ENCODE results near the gene BBX. TPM values are rescaled to one million over a fixed set of nuclear protein-coding genes. Genes with fewer than 3 reads are reported as not detected.

BBX gene
- total RNA-seq, 2 donors from 2014 or later, result 57.4 to 74.5 TPM

- peak; percentile 38 for ATAC-seq (ENCODE audit: insufficient number of reproducible peaks, low FRiP score, low read depth)
- Histone ChIP-seq H3K9me3 (no peaks in the 10 kb centered on the region), H3K27me3 (replicated peaks; ENCODE audit: insufficient read depth) (no peaks in the 10 kb centered on the region), H3K4me1 (ENCODE audit: control insufficient read depth in 1 of 2, low read depth in 2 of 2) (peaks cover 30 to 60% of the 10 kb centered on the region in 2 donors), H3K36me3 (no peaks in the 10 kb centered on the region), H3K4me3 (no peak overlapping the region), H3K27ac (peak overlapping the region; percentile 18 to 19)
- DNase-seq (ENCODE audit: low spot score), result no peak
- TF ChIP-seq, protein P1, sequence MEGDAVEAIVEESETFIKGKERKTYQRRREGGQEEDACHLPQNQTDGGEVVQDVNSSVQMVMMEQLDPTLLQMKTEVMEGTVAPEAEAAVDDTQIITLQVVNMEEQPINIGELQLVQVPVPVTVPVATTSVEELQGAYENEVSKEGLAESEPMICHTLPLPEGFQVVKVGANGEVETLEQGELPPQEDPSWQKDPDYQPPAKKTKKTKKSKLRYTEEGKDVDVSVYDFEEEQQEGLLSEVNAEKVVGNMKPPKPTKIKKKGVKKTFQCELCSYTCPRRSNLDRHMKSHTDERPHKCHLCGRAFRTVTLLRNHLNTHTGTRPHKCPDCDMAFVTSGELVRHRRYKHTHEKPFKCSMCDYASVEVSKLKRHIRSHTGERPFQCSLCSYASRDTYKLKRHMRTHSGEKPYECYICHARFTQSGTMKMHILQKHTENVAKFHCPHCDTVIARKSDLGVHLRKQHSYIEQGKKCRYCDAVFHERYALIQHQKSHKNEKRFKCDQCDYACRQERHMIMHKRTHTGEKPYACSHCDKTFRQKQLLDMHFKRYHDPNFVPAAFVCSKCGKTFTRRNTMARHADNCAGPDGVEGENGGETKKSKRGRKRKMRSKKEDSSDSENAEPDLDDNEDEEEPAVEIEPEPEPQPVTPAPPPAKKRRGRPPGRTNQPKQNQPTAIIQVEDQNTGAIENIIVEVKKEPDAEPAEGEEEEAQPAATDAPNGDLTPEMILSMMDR (IDR thresholded peaks at IDR 0.05), result no peak
These were observed 160.7 kb downstream of the BBX start for GRCh38 chr3:107683447-107683846.

DNA sequence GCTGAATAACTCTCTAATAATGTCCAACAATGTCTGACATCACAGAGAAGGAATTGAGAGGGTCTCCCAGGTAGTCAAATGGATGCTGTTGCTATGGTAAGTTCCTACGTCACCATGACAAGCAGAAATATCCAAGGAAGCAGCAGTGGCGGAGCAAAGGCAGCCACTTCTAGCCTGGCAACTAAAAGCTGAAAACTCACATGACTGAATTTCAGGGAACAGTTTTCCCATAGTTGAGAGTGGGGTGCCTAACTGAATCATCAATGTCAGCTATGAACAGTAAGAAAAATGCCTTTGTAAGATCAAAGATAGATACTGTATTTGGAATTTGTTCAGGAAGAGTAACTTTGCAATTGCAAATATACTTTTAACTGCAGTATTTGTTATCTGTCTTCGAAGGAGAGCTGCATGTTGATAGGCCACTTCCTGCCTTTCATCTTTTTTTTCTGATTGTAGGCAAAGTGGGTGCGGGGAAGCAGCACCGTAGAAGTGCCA is 161.7 kb downstream of the BBX start:
- Histone ChIP-seq H3K27ac (no peak overlapping the region), H3K27me3 (replicated peaks; ENCODE audit: insufficient read depth) (no peaks in the 10 kb centered on the region), H3K4me1 (ENCODE audit: control insufficient read depth in 1 of 2, low read depth in 2 of 2) (peaks cover 26 to 56% of the 10 kb centered on the region in 2 donors), H3K4me3 (no peak overlapping the region), H3K36me3 (no peaks in the 10 kb centered on the region), H3K9me3 (no peaks in the 10 kb centered on the region)
- no peak for ATAC-seq (ENCODE audit: insufficient number of reproducible peaks, low FRiP score, low read depth)
- no peak for DNase-seq (ENCODE audit: low spot score)
- TF ChIP-seq, protein P1 (IDR thresholded peaks at IDR 0.05), result no peak

DNA sequence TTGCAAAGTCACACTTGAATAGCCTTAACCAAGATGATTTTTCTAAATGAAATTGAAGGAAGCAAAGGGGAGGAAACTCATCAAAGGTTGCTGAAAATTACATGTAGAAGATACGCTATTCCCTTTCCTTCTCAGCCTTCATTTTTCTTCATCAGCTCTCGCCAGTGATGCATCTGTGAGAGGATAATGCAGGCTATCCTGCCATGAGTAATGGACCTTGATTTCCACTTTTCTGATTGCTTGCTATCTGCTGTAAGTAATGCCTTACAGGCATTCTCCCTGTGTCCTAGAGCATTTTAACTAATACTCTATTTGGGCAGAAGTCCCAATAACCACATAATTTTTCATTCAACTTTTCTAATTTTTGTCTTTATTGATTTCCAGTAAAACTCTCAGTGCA is 162.6 kb downstream of the BBX start:
- H3K4me3 ChIP-seq, result no peak overlapping the region
- TF ChIP-seq, protein P1 (IDR thresholded peaks at IDR 0.05), result no peak
- H3K36me3 ChIP-seq, result no peaks in the 10 kb centered on the region
- H3K9me3 ChIP-seq, result no peaks in the 10 kb centered on the region
- no peaks in the 10 kb centered on the region for H3K27me3 ChIP-seq (replicated peaks; ENCODE audit: insufficient read depth)
- peaks cover 19 to 47% of the 10 kb centered on the region in 2 donors for H3K4me1 ChIP-seq (ENCODE audit: control insufficient read depth in 1 of 2, low read depth in 2 of 2)
- DNase-seq (ENCODE audit: low spot score) (no peak), ATAC-seq (ENCODE audit: insufficient number of reproducible peaks, low FRiP score, low read depth) (no peak)
- no peak overlapping the region for H3K27ac ChIP-seq

- H3K36me3 ChIP-seq, result no peaks in the 10 kb centered on the region
- no peak overlapping the region for H3K27ac ChIP-seq
- ATAC-seq (ENCODE audit: insufficient number of reproducible peaks, low FRiP score, low read depth), result no peak
- H3K4me3 ChIP-seq, result no peak overlapping the region
- no peaks in the 10 kb centered on the region for H3K27me3 ChIP-seq (replicated peaks; ENCODE audit: insufficient read depth)
- TF ChIP-seq, protein P1 (IDR thresholded peaks at IDR 0.05), result no peak
- DNase-seq (ENCODE audit: low spot score), result no peak
- H3K9me3 ChIP-seq, result no peaks in the 10 kb centered on the region
- peaks cover 17 to 35% of the 10 kb centered on the region in 2 donors for H3K4me1 ChIP-seq (ENCODE audit: control insufficient read depth in 1 of 2, low read depth in 2 of 2)
These were observed 164.4 kb downstream of the BBX start for GRCh38 chr3:107687056-107687581.

DNA sequence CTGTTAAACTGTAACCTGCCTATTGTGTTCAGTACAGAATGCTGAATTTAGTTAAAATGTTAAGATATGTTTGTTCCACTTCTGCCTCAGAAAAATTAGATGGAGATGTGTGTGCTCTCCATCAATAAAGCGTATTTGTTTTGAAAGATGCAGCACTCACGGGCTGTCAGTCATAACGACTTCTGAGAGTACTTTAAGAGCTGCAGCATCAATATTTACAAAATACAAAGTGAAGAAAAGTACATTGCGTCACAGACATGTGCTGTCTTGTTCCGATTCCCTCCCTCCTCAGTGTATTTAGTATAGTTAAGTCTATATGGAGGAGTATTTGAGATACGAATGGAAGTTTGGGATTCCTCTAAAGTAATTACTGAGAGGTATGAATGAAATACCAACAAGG is 166.6 kb downstream of the BBX start:
- ATAC-seq (ENCODE audit: insufficient number of reproducible peaks, low FRiP score, low read depth), result no peak
- no peak for DNase-seq (ENCODE audit: low spot score)
- Histone ChIP-seq H3K9me3 (no peaks in the 10 kb centered on the region), H3K27me3 (replicated peaks; ENCODE audit: insufficient read depth) (no peaks in the 10 kb centered on the region), H3K36me3 (no peaks in the 10 kb centered on the region), H3K4me3 (no peak overlapping the region), H3K27ac (no peak overlapping the region), H3K4me1 (ENCODE audit: control insufficient read depth in 1 of 2, low read depth in 2 of 2) (peaks cover under 1 to 14% of the 10 kb centered on the region in 2 donors)
- TF ChIP-seq, protein P1 (IDR thresholded peaks at IDR 0.05), result no peak

Measured in thoracic aorta (tissue), 2 donors.